Osteoblast (primary cell): Measurements from ENCODE around the gene CFAP251. TPM values are rescaled to one million over a fixed set of nuclear protein-coding genes. Genes with fewer than 3 reads are reported as not detected.

Source experiments
- DNase-seq: peaks from one replicate; pipeline ENCODE4 v3.0.0; 2011; ENCODE audit warnings: low spot score, mixed read lengths; ENCODE audit not compliant: insufficient read length; ENCODE audit errors: missing footprints
- H2AFZ ChIP-seq: 2 replicates; pipeline ENCODE4 v1.6.0; 2011; ENCODE audit warnings: mild to moderate bottlenecking, low read length
- H3K27ac ChIP-seq: 2 replicates; pipeline ENCODE4 v1.5.1; 2011; ENCODE audit warnings: mild to moderate bottlenecking, low read depth, low read length, moderate library complexity
- H3K27me3 ChIP-seq: 2 replicates; pipeline ENCODE4 v1.6.0; 2012; ENCODE audit warnings: mild to moderate bottlenecking, control low read depth, inconsistent platforms, low read length, moderate library complexity; ENCODE audit not compliant: insufficient read depth
- H3K36me3 ChIP-seq: 2 replicates; pipeline ENCODE4 v1.5.1; 2011; ENCODE audit warnings: mild to moderate bottlenecking, low read length, control low read depth, moderate library complexity; ENCODE audit not compliant: insufficient read depth
- H3K4me1 ChIP-seq: 2 replicates; pipeline ENCODE4 v1.5.1; 2011; ENCODE audit warnings: mild to moderate bottlenecking, low read length, control low read depth, moderate library complexity; ENCODE audit not compliant: insufficient read depth
- H3K4me2 ChIP-seq: 2 replicates; pipeline ENCODE4 v1.6.0; 2011; ENCODE audit warnings: mild to moderate bottlenecking, low read length; ENCODE audit not compliant: insufficient read depth
- H3K4me3 ChIP-seq: fragments of 200-600 bp; sonication (generic); 3 replicates; pipeline ENCODE4 v1.5.1; 2012; ENCODE audit warnings: mild to moderate bottlenecking, low read length, inconsistent platforms; ENCODE audit not compliant: insufficient read depth
- H3K79me2 ChIP-seq: 2 replicates; pipeline ENCODE4 v1.6.0; 2012; ENCODE audit warnings: mild to moderate bottlenecking, low read length, control low read depth, inconsistent platforms; ENCODE audit not compliant: insufficient read depth
- H3K9me3 ChIP-seq: 2 replicates; pipeline ENCODE4 v1.5.1; 2011; ENCODE audit warnings: low read depth, low read length, control low read depth
- H4K20me1 ChIP-seq: 2 replicates; pipeline ENCODE4 v1.6.0; 2012; ENCODE audit warnings: mild to moderate bottlenecking, low read length, control low read depth; ENCODE audit not compliant: insufficient read depth
- CTCF ChIP-seq: IDR thresholded peaks from 2 replicates; pipeline ENCODE4 v1.5.1; 2011; ENCODE audit warnings: mild to moderate bottlenecking, low read depth, low read length, moderate library complexity; ENCODE audit errors: extremely low read depth
- total RNA-seq: library from RNA; depleted of rRNA; stranded (reverse); fragments of >200 nt; gene quantifications from 2 replicates; pipeline ENCODE4 v1.2.3, GENCODE V29; 2012

The CFAP251 gene
- total RNA-seq, 1 donor: 4.3 TPM

GRCh38 chr12:121992059-121992879 lies 73.9 kb downstream of the CFAP251 start:
- TF ChIP-seq CTCF: no peak
- no peaks in the 10 kb centered on the region for H3K9me3 ChIP-seq
- H3K4me1 ChIP-seq: peaks cover 25% of the 10 kb centered on the region
- no peaks in the 10 kb centered on the region for H3K36me3 ChIP-seq
- H3K4me3 ChIP-seq: no peak overlapping the region
- peak; percentile 99 for DNase-seq
- H3K79me2 ChIP-seq: no peaks in the 10 kb centered on the region
- H2AFZ ChIP-seq: peak overlapping the region; percentile 73
- peak overlapping the region; percentile 93 for H3K27ac ChIP-seq
- H3K27me3 ChIP-seq: no peaks in the 10 kb centered on the region
- H4K20me1 ChIP-seq: no peaks in the 10 kb centered on the region
- peak overlapping the region; percentile 70 for H3K4me2 ChIP-seq

- DNase-seq: no peak
- Histone ChIP-seq H3K9me3 (no peaks in the 10 kb centered on the region), H3K79me2 (no peaks in the 10 kb centered on the region), H3K4me3 (no peak overlapping the region), H3K27me3 (no peaks in the 10 kb centered on the region), H4K20me1 (no peaks in the 10 kb centered on the region), H3K36me3 (no peaks in the 10 kb centered on the region), H2AFZ (peak overlapping the region; percentile 6), H3K27ac (no peak overlapping the region), H3K4me2 (peak overlapping the region; percentile 15), H3K4me1 (peaks cover 19% of the 10 kb centered on the region)
- no peak for TF ChIP-seq CTCF
These were observed 77.9 kb downstream of the CFAP251 start for GRCh38 chr12:121996050-121996944.

GRCh38 chr12:121996945-121997612 lies 78.7 kb downstream of the CFAP251 start:
- Histone ChIP-seq H2AFZ (peak overlapping the region; percentile 6), H3K79me2 (no peaks in the 10 kb centered on the region), H3K9me3 (no peaks in the 10 kb centered on the region), H3K4me1 (peaks cover 11% of the 10 kb centered on the region), H3K4me2 (no peak overlapping the region), H4K20me1 (no peaks in the 10 kb centered on the region), H3K27ac (no peak overlapping the region), H3K4me3 (no peak overlapping the region), H3K27me3 (no peaks in the 10 kb centered on the region), H3K36me3 (no peaks in the 10 kb centered on the region)
- no peak for TF ChIP-seq CTCF
- DNase-seq: peak; percentile 82
